GM23338 (cell line): Measurements from ENCODE around the gene PPP1R27.

ENCODE experiments used
- CREB1 ChIP-seq: fragments of 250-450 bp; sonication (Bioruptor Pico); IDR thresholded peaks from 2 replicates; pipeline ENCODE4 v1.5.0; 2020; ENCODE audit warnings: low read depth, mild to moderate bottlenecking, moderate library complexity
- EZH2 ChIP-seq: fragments of 200-600 bp; sonication (generic); IDR thresholded peaks from one replicate; pipeline ENCODE4 v1.8.0; 2017; ENCODE audit warnings: antibody characterized with exemption, mild to moderate bottlenecking, low read depth; ENCODE audit not compliant: unreplicated experiment
- EZH2phosphoT487 ChIP-seq: fragments of 200-600 bp; sonication (generic); IDR thresholded peaks from one replicate; pipeline ENCODE4 v1.8.1; 2018; ENCODE audit warnings: antibody characterized with exemption; ENCODE audit not compliant: unreplicated experiment
- JUNB ChIP-seq: IDR thresholded peaks from one replicate; pipeline ENCODE4 v1.6.1; 2016; ENCODE audit warnings: antibody characterized with exemption; ENCODE audit not compliant: unreplicated experiment
- POLR2AphosphoS5 ChIP-seq: IDR thresholded peaks from 2 replicates; pipeline ENCODE4 v1.6.1; 2016; ENCODE audit warnings: antibody characterized with exemption, low read depth
- STAT1 ChIP-seq: IDR thresholded peaks from one replicate; pipeline ENCODE4 v1.6.1; 2016; ENCODE audit warnings: antibody characterized with exemption; ENCODE audit not compliant: unreplicated experiment
- ZNF114 ChIP-seq: fragments of 250-450 bp; sonication (Bioruptor Pico); IDR thresholded peaks from 2 replicates; pipeline ENCODE4 v1.5.0; 2020; ENCODE audit warnings: mild to moderate bottlenecking, moderate library complexity
- TF ChIP-seq, protein P1 (sequence below), 2 experiments: fragments of 200-600 bp in 1 of 2; sonication (generic) in 1 of 2; conservative IDR thresholded peaks; 2 replicates each; pipeline versions ENCODE4 v1.5.1 to v1.6.1; 2016 to 2017; ENCODE audit warnings: antibody characterized with exemption in 2 of 2, low read depth in 2 of 2, mild to moderate bottlenecking in 2 of 2, moderate library complexity in 1 of 2
- TF ChIP-seq, protein P2 (sequence below): IDR thresholded peaks from one replicate; pipeline ENCODE4 v1.6.1; 2018; ENCODE audit warnings: antibody characterized with exemption; ENCODE audit not compliant: unreplicated experiment
- TF ChIP-seq, protein P3 (sequence below): IDR thresholded peaks from 2 replicates; pipeline ENCODE4 v1.6.1; 2016; ENCODE audit warnings: antibody characterized with exemption
- TF ChIP-seq, protein P4 (sequence below): fragments of 250-450 bp; sonication (Bioruptor Pico); IDR thresholded peaks from 2 replicates; pipeline ENCODE4 v1.5.0; 2020; ENCODE audit warnings: mild to moderate bottlenecking, moderate library complexity

DNA sequence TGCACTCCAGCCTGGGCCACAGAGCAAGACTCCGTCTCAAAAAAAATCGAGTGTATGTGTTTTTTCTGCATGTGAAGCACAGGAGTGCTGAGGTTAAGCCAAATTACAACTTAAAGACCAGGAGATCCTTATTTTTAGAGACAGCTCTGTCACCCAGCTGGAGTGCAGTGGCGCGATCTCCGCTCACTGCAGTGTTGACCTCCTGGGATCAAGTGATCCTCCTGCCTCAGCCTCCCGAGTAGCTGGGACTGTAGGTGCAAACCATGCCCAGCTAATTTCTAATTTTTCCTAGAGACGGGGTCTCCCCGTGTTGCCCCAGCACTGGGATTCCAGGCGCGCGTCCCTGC is 7.5 kb upstream of the PPP1R27 start:
- no peak for TF ChIP-seq POLR2AphosphoS5
- TF ChIP-seq, protein P1, sequence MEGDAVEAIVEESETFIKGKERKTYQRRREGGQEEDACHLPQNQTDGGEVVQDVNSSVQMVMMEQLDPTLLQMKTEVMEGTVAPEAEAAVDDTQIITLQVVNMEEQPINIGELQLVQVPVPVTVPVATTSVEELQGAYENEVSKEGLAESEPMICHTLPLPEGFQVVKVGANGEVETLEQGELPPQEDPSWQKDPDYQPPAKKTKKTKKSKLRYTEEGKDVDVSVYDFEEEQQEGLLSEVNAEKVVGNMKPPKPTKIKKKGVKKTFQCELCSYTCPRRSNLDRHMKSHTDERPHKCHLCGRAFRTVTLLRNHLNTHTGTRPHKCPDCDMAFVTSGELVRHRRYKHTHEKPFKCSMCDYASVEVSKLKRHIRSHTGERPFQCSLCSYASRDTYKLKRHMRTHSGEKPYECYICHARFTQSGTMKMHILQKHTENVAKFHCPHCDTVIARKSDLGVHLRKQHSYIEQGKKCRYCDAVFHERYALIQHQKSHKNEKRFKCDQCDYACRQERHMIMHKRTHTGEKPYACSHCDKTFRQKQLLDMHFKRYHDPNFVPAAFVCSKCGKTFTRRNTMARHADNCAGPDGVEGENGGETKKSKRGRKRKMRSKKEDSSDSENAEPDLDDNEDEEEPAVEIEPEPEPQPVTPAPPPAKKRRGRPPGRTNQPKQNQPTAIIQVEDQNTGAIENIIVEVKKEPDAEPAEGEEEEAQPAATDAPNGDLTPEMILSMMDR (conservative IDR thresholded peaks at IDR 0.05; ENCODE audit: low read depth in 2 of 2), result no peak
- TF ChIP-seq ZNF114, result no peak
- TF ChIP-seq CREB1 (CRISPR knock-in tag), result no peak
- TF ChIP-seq EZH2phosphoT487, result no peak
- TF ChIP-seq, protein P2, sequence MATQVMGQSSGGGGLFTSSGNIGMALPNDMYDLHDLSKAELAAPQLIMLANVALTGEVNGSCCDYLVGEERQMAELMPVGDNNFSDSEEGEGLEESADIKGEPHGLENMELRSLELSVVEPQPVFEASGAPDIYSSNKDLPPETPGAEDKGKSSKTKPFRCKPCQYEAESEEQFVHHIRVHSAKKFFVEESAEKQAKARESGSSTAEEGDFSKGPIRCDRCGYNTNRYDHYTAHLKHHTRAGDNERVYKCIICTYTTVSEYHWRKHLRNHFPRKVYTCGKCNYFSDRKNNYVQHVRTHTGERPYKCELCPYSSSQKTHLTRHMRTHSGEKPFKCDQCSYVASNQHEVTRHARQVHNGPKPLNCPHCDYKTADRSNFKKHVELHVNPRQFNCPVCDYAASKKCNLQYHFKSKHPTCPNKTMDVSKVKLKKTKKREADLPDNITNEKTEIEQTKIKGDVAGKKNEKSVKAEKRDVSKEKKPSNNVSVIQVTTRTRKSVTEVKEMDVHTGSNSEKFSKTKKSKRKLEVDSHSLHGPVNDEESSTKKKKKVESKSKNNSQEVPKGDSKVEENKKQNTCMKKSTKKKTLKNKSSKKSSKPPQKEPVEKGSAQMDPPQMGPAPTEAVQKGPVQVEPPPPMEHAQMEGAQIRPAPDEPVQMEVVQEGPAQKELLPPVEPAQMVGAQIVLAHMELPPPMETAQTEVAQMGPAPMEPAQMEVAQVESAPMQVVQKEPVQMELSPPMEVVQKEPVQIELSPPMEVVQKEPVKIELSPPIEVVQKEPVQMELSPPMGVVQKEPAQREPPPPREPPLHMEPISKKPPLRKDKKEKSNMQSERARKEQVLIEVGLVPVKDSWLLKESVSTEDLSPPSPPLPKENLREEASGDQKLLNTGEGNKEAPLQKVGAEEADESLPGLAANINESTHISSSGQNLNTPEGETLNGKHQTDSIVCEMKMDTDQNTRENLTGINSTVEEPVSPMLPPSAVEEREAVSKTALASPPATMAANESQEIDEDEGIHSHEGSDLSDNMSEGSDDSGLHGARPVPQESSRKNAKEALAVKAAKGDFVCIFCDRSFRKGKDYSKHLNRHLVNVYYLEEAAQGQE, result no peak
- no peak for TF ChIP-seq EZH2
- no peak for TF ChIP-seq JUNB
- TF ChIP-seq, protein P3, sequence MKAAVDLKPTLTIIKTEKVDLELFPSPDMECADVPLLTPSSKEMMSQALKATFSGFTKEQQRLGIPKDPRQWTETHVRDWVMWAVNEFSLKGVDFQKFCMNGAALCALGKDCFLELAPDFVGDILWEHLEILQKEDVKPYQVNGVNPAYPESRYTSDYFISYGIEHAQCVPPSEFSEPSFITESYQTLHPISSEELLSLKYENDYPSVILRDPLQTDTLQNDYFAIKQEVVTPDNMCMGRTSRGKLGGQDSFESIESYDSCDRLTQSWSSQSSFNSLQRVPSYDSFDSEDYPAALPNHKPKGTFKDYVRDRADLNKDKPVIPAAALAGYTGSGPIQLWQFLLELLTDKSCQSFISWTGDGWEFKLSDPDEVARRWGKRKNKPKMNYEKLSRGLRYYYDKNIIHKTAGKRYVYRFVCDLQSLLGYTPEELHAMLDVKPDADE, result no peak
- TF ChIP-seq STAT1, result no peak
- TF ChIP-seq, protein P4, sequence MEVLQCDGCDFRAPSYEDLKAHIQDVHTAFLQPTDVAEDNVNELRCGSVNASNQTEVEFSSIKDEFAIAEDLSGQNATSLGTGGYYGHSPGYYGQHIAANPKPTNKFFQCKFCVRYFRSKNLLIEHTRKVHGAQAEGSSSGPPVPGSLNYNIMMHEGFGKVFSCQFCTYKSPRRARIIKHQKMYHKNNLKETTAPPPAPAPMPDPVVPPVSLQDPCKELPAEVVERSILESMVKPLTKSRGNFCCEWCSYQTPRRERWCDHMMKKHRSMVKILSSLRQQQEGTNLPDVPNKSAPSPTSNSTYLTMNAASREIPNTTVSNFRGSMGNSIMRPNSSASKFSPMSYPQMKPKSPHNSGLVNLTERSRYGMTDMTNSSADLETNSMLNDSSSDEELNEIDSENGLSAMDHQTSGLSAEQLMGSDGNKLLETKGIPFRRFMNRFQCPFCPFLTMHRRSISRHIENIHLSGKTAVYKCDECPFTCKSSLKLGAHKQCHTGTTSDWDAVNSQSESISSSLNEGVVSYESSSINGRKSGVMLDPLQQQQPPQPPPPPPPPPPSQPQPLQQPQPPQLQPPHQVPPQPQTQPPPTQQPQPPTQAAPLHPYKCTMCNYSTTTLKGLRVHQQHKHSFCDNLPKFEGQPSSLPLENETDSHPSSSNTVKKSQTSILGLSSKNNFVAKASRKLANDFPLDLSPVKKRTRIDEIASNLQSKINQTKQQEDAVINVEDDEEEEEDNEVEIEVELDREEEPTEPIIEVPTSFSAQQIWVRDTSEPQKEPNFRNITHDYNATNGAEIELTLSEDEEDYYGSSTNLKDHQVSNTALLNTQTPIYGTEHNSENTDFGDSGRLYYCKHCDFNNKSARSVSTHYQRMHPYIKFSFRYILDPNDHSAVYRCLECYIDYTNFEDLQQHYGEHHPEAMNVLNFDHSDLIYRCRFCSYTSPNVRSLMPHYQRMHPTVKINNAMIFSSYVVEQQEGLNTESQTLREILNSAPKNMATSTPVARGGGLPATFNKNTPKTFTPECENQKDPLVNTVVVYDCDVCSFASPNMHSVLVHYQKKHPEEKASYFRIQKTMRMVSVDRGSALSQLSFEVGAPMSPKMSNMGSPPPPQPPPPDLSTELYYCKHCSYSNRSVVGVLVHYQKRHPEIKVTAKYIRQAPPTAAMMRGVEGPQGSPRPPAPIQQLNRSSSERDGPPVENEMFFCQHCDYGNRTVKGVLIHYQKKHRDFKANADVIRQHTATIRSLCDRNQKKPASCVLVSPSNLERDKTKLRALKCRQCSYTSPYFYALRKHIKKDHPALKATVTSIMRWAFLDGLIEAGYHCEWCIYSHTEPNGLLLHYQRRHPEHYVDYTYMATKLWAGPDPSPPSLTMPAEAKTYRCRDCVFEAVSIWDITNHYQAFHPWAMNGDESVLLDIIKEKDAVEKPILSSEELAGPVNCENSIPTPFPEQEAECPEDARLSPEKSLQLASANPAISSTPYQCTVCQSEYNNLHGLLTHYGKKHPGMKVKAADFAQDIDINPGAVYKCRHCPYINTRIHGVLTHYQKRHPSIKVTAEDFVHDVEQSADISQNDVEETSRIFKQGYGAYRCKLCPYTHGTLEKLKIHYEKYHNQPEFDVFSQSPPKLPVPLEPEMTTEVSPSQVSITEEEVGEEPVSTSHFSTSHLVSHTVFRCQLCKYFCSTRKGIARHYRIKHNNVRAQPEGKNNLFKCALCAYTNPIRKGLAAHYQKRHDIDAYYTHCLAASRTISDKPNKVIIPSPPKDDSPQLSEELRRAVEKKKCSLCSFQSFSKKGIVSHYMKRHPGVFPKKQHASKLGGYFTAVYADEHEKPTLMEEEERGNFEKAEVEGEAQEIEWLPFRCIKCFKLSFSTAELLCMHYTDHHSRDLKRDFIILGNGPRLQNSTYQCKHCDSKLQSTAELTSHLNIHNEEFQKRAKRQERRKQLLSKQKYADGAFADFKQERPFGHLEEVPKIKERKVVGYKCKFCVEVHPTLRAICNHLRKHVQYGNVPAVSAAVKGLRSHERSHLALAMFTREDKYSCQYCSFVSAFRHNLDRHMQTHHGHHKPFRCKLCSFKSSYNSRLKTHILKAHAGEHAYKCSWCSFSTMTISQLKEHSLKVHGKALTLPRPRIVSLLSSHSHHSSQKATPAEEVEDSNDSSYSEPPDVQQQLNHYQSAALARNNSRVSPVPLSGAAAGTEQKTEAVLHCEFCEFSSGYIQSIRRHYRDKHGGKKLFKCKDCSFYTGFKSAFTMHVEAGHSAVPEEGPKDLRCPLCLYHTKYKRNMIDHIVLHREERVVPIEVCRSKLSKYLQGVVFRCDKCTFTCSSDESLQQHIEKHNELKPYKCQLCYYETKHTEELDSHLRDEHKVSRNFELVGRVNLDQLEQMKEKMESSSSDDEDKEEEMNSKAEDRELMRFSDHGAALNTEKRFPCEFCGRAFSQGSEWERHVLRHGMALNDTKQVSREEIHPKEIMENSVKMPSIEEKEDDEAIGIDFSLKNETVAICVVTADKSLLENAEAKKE (CRISPR knock-in tag), result no peak
